Endothelial cell of umbilical vein (primary cell): ENCODE data around the gene ACIN1. TPM values are rescaled to one million over a fixed set of nuclear protein-coding genes. Genes with fewer than 3 reads are reported as not detected.

ENCODE experiments used
- BruUV-seq: library from RNA; stranded (reverse); fragments of 400-500 nt; replicated peaks from 2 replicates; lab custom pipeline; 2021; lab: Mats Ljungman, UMichigan
- CTCF ChIA-PET: fragments of 300-600, 350-600 bp; sonication (Branson Sonifier 250); formaldehyde crosslinking; loops from one replicate; lab custom pipeline; 2021; ENCODE audit warnings: antibody characterized with exemption, inconsistent platforms; lab: Charles Lee
- POLR2A ChIA-PET: fragments of 300-600, 350-600 bp; sonication (Branson Sonifier 250); formaldehyde crosslinking; loops from one replicate; lab custom pipeline; 2021; ENCODE audit warnings: antibody characterized with exemption, inconsistent platforms; lab: Charles Lee
- DNase-seq: peaks from one replicate; pipeline ENCODE4 v3.0.0-alpha.2; 2011; ENCODE audit warnings: low read depth, low spot score
- FAIRE-seq: peaks from 2 replicates; lab custom pipeline; 2011; peaks lifted over from hg19 to GRCh38; lab: Jason Lieb, UNC
- H2AFZ ChIP-seq: 2 replicates; pipeline ENCODE4 v1.6.0; 2012; ENCODE audit warnings: low read depth, low read length, control low read depth, inconsistent platforms
- H3K27ac ChIP-seq: 2 replicates; pipeline ENCODE4 v1.5.1; 2011; ENCODE audit warnings: low read depth, mild to moderate bottlenecking, control low read depth, low read length, moderate library complexity; ENCODE audit not compliant: insufficient read depth
- H3K27me3 ChIP-seq, 2 experiments: 2 replicates each; pipeline versions ENCODE4 v1.6.0 to v1.6.1; 2011; ENCODE audit warnings: low read length in 2 of 2, mixed read lengths in 1 of 2; ENCODE audit not compliant: control insufficient read depth in 2 of 2, insufficient read depth in 2 of 2
- H3K36me3 ChIP-seq, 2 experiments: 2 replicates in 1 of 2; 3 replicates in 1 of 2; pipeline ENCODE4 v1.5.1; 2011; ENCODE audit warnings: low read length in 2 of 2, mild to moderate bottlenecking in 1 of 2, moderate library complexity in 1 of 2; ENCODE audit not compliant: control insufficient read depth in 2 of 2, insufficient read depth in 2 of 2; ENCODE audit errors: extremely low read depth in 1 of 2
- H3K4me1 ChIP-seq: 3 replicates; pipeline ENCODE4 v1.5.1; 2011; ENCODE audit warnings: mild to moderate bottlenecking, low read length; ENCODE audit not compliant: control insufficient read depth, insufficient read depth; ENCODE audit errors: extremely low read depth
- H3K4me2 ChIP-seq: 2 replicates; pipeline ENCODE4 v1.6.1; 2011; ENCODE audit warnings: low read length, control low read depth, mixed read lengths; ENCODE audit not compliant: insufficient read depth
- H3K4me3 ChIP-seq, 3 experiments: fragments of 200-600 bp in 1 of 3; sonication (generic), shearing (Covaris generic) in 1 of 3; replicated peaks in 1 of 3; 2 replicates each; pipeline ENCODE4 v1.5.1; 2011 to 2016; ENCODE audit warnings: control low read depth in 3 of 3, low read length in 3 of 3, mild to moderate bottlenecking in 2 of 3, inconsistent platforms in 1 of 3, low read depth in 1 of 3, moderate library complexity in 1 of 3; ENCODE audit not compliant: insufficient read depth in 1 of 3
- H3K79me2 ChIP-seq: 2 replicates; pipeline ENCODE4 v1.6.0; 2012; ENCODE audit warnings: low read length, inconsistent platforms; ENCODE audit not compliant: control insufficient read depth, insufficient read depth
- H3K9ac ChIP-seq: replicated peaks from 2 replicates; pipeline ENCODE3; 2011; ENCODE audit warnings: low read length, control low read depth; ENCODE audit not compliant: insufficient read depth; ENCODE audit errors: extremely low read depth
- H3K9me1 ChIP-seq: replicated peaks from 3 replicates; pipeline ENCODE4 v1.6.0; 2011; ENCODE audit warnings: mild to moderate bottlenecking, low read length; ENCODE audit not compliant: control insufficient read depth, insufficient read depth; ENCODE audit errors: extremely low read depth
- H3K9me3 ChIP-seq: replicated peaks from 2 replicates; pipeline ENCODE4 v1.5.1; 2012; ENCODE audit warnings: low read length, inconsistent platforms; ENCODE audit not compliant: control insufficient read depth, insufficient read depth
- H4K20me1 ChIP-seq: replicated peaks from 2 replicates; pipeline ENCODE3; 2011; ENCODE audit warnings: mild to moderate bottlenecking, low read length; ENCODE audit not compliant: control insufficient read depth, insufficient read depth; ENCODE audit errors: extremely low read depth
- CTCF ChIP-seq, 2 donors: IDR thresholded peaks; 1 replicate in 1 of 2; 2 replicates in 1 of 2; pipeline ENCODE4 v1.5.1; 2011; ENCODE audit warnings: low read length in 2 of 2, mild to moderate bottlenecking in 2 of 2, moderate library complexity in 2 of 2, control low read depth in 1 of 2, inconsistent platforms in 1 of 2, low read depth in 1 of 2; ENCODE audit not compliant: insufficient read depth in 1 of 2; ENCODE audit errors: extremely low read depth in 1 of 2
- EZH2 ChIP-seq: IDR thresholded peaks from 2 replicates; pipeline ENCODE4 v1.6.1; 2012; ENCODE audit warnings: borderline replicate concordance, low read depth, mild to moderate bottlenecking, moderate library complexity, low read length, inconsistent platforms; ENCODE audit not compliant: severe bottlenecking
- FOS ChIP-seq: IDR thresholded peaks from 2 replicates; pipeline ENCODE4 v1.6.1; 2011; ENCODE audit warnings: mild to moderate bottlenecking, low read length, moderate library complexity, borderline replicate concordance; ENCODE audit not compliant: insufficient read depth
- GATA2 ChIP-seq: IDR thresholded peaks from 2 replicates; pipeline ENCODE4 v1.7.0; 2011; ENCODE audit warnings: low read depth, mild to moderate bottlenecking, moderate library complexity, mixed read lengths, low read length; ENCODE audit not compliant: insufficient read length, insufficient read depth
- JUN ChIP-seq: IDR thresholded peaks from 2 replicates; pipeline ENCODE4 v1.6.1; 2011; ENCODE audit warnings: borderline replicate concordance, low read depth; ENCODE audit not compliant: insufficient read length, insufficient read depth
- MAX ChIP-seq: IDR thresholded peaks from 2 replicates; pipeline ENCODE4 v1.6.1; 2011; ENCODE audit not compliant: insufficient read depth, insufficient read length
- MYC ChIP-seq: IDR thresholded peaks from one replicate; pipeline ENCODE4 v1.6.1; 2011; ENCODE audit warnings: mild to moderate bottlenecking, low read depth, low read length
- POLR2A ChIP-seq: IDR thresholded peaks from 2 replicates; pipeline ENCODE4 v1.6.1; 2012; ENCODE audit warnings: low read depth, mild to moderate bottlenecking, control low read depth, low read length
- POLR2AphosphoS5 ChIP-seq: IDR thresholded peaks from 2 replicates; pipeline ENCODE4 v1.6.1; 2012; ENCODE audit warnings: low read depth, mild to moderate bottlenecking, control low read depth, low read length, moderate library complexity; ENCODE audit not compliant: insufficient read depth
- dilution Hi-C: fragments of 300-500 bp; cut with MboI; formaldehyde crosslinking; loops from one replicate; pipeline ENCODE4 v1.15.0; 2019; ENCODE audit warnings: low sequenced_read_pairs; ENCODE audit not compliant: extremely low pct_ligation_motif_present
- intact Hi-C: fragments of 100-400 bp; cut with micrococcal nuclease; formaldehyde crosslinking; loops from one replicate; pipeline ENCODE4 v1.10.0; 2022
- polyA plus RNA-seq, 4 experiments: library from polyadenylated mRNA; depleted of rRNA in 3 of 4; stranded (reverse) in 3 of 4; unstranded in 1 of 4; fragments of >200 nt; gene quantifications; 2 replicates each; pipeline versions ENCODE4 v1.2.1 to v1.2.3, GENCODE V29; 2011 to 2012; ENCODE audit warnings: missing spikeins in 1 of 4
- total RNA-seq: library from RNA; stranded (reverse); gene quantifications from 2 replicates; pipeline ENCODE4 v1.2.3, GENCODE V29; 2021

ACIN1 gene
- total and polyA plus RNA-seq, 2 donors (not counting 3 experiments of a cell fraction or from before 2014, with no cell fraction given): 146 to 240 TPM

- CTCF ChIA-PET: interaction anchor here (0.8 to 1.9 kb wide), 7 partner anchors 9 to 40 kb away, joined by 3 to 20 read pairs (median 4); partner anchors contain the start of genes ACIN1 and C14orf119
- Histone ChIP-seq H3K27ac (no peak overlapping the region), H4K20me1 (no peaks in the 10 kb centered on the region), H3K79me2 (peaks cover 8% of the 10 kb centered on the region), H3K9me1 (no peaks in the 10 kb centered on the region), H3K4me3 (no peak overlapping the region), H3K9me3 (no peaks in the 10 kb centered on the region), H3K9ac (no peak overlapping the region), H2AFZ (no peak overlapping the region), H3K4me1 (peaks cover 24% of the 10 kb centered on the region), H3K4me2 (no peak overlapping the region), H3K27me3 (no peaks in the 10 kb centered on the region), H3K36me3 (peaks cover 34 to 44% of the 10 kb centered on the region in 2 experiments)
- intact Hi-C loops: no loop called here
- DNase-seq: no peak
- BruUV-seq: no TSS peak
- no peak for FAIRE-seq
- TF ChIP-seq CTCF (IDR thresholded peaks at IDR 0.05; ENCODE audit: extremely low read depth in 1 of 2, insufficient read depth in 1 of 2, low read depth in 1 of 2, low read length in 2 of 2) (no peak), MAX (no peak), POLR2A (no peak), MYC (no peak), GATA2 (no peak), FOS (no peak), POLR2AphosphoS5 (no peak), JUN (no peak), EZH2 (no peak)
- dilution Hi-C loops: no loop called here
- POLR2A ChIA-PET: interaction anchor here (1.1 kb wide), 1 partner anchor 9 kb away, joined by 3 read pairs; no protein-coding TSS in a partner anchor
Measured at GRCh38 chr14:23080474-23080873, 14.5 kb downstream of the ACIN1 start.
